SKM-1 treated with dmso at 0.1 percent for 144 hours (cell line): ENCODE measurements around the gene ENPP3.

Experiments
- DNase-seq: peaks from one replicate; lab custom pipeline; 2025; ENCODE audit not compliant: unreplicated experiment; lab: John Stamatoyannopoulos, UW

ENPP3 gene

DNA sequence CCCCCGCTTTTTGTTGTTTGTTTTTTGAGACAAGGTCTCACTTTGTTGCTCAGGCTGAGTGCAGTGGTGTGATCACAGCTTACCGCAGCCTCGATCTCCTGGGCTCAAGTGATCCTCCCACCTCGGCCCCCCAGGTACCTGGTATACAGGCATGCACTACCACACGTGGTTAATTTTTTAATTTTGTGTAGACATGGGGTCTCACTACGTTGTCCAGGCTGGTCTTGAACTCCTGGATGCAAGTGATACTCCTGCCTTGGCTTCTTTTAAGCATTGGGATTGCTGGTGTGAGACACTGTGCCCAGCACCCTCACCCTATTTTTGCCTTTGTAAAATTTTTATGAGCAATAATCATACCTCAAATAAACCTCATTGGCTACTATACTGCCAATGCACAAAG lies 5.5 kb downstream of the ENPP3 start:
- DNase-seq: no peak

- DNase-seq: no peak
Measured at GRCh38 chr6:131642987-131643611, 6.0 kb downstream of the ENPP3 start.

DNA sequence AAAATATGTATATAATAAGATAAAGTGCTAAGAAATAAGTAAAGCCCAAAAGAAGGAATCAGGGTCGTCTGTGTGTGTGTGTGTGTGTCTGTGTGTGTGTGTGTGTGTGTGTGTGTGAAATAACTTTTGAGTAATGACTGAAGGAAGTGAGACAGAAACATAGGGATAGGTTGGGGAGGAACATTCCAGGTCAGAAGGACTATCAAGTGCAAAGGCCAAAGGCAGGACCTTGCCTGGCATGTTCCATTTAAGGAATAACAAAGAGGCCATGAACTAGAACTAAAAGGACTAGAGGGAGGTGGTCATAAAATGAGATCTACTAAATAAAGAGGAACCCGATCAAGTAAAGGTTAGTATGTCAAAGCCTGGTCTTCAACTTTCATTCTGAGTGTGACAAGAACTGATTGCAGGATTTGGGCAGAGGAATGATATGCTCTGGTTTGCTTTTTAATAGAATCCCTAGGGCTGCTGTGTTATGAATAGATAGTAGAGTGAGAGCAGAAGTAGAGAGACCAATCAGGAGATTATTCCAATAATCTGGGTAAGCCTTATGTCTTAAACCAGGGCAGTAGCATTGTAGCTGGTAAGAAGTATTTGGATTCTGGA lies 6.9 kb downstream of the ENPP3 start:
- no peak for DNase-seq

DNA sequence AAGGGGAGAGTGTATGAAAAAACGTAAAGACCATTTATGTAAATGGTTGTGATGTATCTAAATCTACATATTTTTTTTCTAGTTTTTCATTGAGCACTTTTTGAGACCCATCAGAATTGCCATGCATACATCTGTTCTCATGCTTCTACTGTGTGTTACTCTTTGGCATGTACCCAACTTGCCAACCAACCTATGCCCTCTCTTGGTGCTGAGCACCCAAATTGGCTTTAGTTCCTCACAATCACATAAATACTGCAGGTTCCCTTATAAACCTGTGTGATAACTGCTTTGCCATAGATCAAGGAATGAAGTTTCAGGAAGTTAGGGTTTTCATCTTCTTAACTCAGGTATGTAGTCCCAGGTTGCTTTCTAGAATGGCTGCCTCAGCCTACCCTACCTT lies 7.8 kb downstream of the ENPP3 start:
- no peak for DNase-seq

DNA sequence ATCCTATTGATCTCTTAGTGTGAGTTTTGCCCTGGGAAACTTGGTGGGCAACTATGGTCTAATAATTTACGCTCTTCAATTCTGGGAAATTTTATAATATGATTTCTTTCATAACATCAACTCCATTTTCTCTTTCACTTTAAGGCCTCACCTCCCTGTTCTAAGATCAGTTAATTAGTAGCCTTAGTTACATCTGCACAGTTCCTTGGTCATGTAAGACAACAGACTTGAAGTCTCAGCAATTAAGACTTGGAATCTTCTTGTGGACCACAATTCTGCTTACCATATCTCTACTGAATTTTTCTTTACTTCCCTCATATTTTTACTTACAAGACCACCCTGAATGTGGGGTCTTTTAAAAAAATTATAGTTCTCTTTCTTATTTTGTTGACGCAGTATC lies 8.7 kb downstream of the ENPP3 start:
- DNase-seq: no peak

- no peak for DNase-seq
Measured at GRCh38 chr6:131646249-131646670, 9.2 kb downstream of the ENPP3 start.

DNA sequence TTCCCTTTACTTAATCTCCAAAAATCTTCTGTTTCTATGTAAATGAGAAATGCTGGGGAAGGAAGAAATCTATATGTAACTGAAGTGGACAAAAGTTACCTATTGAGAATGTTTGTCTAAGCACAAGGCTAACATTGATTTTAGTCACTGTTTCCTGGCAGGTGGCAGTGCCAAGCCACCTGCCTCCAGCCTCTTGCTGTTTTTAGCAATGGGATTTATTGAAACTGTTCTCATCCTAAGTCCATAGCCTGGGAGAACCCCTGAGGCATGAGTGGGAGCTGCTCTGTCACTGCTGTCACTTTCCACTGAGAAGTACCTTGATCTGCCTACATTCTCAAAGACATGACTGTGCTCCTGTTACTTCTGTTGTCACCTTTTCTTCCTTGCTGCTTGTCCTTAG lies 14.7 kb downstream of the ENPP3 start:
- no peak for DNase-seq

DNA sequence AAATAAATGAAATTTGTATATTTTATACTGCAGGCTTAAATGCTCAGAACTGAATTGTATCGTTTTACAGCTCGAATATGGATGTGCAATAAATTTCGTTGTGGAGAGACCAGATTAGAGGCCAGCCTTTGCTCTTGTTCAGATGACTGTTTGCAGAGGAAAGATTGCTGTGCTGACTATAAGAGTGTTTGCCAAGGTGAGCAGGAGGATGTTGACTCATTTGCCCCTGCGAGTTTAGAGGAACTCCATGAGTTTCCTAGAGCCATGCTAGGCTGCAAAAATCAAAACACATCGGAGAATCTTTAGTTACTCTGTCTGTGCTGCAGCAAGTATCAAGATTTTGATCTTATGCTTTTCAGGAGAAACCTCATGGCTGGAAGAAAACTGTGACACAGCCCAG lies 15.4 kb downstream of the ENPP3 start:
- DNase-seq: no peak

DNA sequence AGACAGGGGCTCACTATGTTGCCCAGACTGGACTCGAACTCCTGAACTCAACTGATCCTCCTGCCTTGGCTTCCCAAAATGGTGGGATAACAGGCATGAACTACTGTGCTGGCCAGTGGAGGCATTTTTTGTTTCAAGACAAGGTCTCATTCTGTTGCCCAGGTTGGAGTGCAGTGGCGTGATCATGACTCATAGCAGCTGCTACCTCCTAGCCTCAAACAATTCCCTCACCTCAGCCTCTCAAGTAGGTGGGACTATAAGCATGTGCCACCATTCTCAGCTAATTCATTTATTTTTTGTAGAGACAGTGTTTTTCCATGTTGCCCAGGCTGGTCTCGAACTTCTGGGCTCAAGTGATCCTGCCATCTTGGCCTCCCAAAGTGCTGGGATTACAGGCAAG lies 17.2 kb downstream of the ENPP3 start:
- no peak for DNase-seq

DNA sequence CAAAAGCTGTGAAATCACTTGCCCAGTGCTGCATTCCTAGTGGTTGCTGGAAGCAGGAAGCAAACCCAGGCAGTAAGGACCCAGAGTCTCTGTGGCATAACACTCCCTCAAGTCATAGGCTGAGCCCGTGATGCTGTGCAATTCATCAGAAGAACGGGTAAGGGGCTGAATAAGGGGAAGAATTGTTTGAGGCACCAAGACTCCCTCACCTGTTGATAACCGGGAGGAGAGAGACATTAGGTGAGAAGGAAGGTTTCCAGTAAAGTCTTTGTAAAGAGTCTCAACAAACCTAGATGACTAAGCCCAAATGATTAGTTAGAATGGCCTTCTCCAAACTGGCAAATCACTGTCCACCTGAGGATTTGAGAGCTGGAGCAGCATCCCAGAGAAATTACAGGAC lies 18.3 kb downstream of the ENPP3 start:
- no peak for DNase-seq

- DNase-seq: no peak
Measured at GRCh38 chr6:131655951-131656350, 18.8 kb downstream of the ENPP3 start.

GRCh38 chr6:131656667-131657066 lies 19.6 kb downstream of the ENPP3 start:
- DNase-seq: no peak

DNA sequence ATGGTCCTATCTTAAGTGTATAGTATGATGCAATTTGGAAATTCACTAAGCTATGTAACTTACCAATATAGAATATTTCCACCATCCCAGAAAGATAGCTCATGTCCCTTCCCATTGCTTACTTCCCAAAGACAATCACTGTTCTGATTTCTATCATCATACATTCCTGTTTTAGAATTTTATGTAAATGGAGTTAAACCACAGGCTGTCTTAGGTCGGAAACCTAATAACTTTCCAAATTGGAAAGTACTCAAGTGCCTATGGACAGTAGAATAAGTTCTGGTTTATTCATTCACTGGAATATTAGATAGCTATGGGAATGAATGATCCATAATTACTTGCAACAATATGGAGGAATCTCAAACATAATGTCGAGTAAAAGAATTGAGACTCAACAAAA lies 20.1 kb downstream of the ENPP3 start:
- no peak for DNase-seq

GRCh38 chr6:131657630-131658111 lies 20.6 kb downstream of the ENPP3 start:
- no peak for DNase-seq

- DNase-seq: no peak
Measured at GRCh38 chr6:131658287-131658686, 21.2 kb downstream of the ENPP3 start.

- DNase-seq: peak; percentile 13
Measured at GRCh38 chr6:131660195-131660594, 23.1 kb downstream of the ENPP3 start.

DNA sequence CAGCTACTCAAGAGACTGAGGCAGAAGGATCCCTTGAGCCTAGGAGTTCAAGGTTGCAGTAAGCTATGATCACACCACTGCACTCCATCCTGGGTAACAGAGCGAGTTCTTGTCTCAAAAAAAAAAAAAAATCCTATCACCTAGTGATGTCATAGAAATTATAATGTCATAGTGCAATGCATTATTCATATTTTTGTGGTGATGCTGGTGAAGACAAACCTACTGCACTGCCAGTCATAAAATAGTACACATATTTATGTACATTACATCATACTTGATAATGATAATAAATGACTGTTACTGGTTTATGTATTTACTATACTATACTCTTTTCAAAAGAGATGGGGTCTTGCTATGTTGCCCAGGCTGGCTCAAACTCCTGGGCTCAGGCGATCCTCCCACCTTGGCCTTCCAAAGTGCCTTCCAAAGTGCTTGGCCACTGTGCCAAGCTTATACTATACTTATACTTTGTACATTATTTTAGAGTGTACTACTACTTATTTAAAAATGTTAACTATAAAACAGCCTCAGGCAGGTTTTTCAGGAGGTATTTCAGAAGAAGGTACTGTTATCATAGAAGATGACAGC lies 26.6 kb downstream of the ENPP3 start:
- no peak for DNase-seq

- no peak for DNase-seq
Measured at GRCh38 chr6:131669891-131670290, 32.8 kb downstream of the ENPP3 start.

- no peak for DNase-seq
Measured at GRCh38 chr6:131673184-131673583, 36.1 kb downstream of the ENPP3 start.

DNA sequence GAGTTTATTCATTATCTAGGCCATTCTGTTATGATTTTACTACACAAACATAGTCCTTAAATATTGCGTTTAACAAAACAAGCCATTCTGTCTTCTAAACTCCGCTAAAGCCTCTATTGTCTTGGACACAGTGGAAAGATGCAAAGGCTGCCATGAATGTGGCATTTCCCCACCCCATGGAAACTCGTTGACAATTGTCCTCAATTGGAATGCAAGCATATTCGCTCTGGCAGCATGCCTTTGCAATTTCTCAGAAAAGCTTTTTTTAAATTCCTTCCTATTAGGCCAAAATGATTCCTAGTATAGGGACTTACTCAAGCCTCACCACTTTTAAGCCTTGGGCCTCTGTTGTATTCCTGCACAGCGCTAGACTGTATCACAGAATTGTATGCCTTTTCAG lies 41.3 kb downstream of the ENPP3 start:
- DNase-seq: no peak

- no peak for DNase-seq
Measured at GRCh38 chr6:131680868-131681267, 43.8 kb downstream of the ENPP3 start.

- no peak for DNase-seq
Measured at GRCh38 chr6:131681585-131681984, 44.5 kb downstream of the ENPP3 start.

DNA sequence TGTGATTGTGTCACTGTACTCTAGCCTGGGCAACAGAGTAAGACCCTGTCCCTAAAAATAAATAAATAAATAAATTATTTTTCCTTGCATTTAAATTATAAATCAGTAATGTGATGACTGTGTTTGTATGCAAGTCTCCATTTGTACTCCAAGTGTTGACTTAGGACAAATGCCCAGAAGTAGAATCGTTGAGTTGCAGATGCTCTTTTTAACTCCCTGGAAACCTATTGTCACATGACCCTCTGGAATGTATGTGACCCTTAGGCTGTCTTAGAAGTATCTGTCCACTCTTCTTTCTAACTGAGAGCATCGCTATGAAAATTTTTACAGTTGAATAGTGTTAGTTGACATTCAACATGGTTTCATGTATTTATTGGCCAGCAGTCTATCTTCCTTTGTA lies 45.3 kb downstream of the ENPP3 start:
- DNase-seq: no peak
